ENCODE data around the gene DHX29. TPM values are rescaled to one million over a fixed set of nuclear protein-coding genes. Genes with fewer than 3 reads are reported as not detected.
A peak's percentile ranks its signal among the peaks of the same experiment; 100 is the strongest.

Gene DHX29
- total RNA-seq, 3 donors from 2014 or later (not counting 1 experiment from before 2014, with no cell fraction given), result 16.7 to 22.0 (median 19.3) TPM

DNA sequence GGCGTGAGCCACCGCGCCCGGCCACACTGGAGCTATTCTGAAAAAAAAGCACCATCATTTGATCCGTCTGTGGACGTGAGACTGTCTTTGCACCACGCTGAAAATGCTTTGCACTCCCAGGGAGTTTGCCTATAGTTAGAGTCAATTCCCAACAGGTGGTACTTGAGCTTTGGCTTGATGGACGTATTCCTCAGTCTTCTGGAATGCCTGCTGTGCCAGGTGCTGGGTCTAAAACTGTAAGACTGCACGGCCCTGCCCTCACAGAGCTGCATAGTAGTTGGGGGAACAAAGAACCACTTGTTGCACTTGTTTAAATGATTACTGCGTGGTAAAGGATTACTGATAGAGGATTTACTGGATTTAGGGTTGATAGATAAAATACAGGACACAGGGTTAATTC, 70.7 kb downstream of the DHX29 start:
- WGBS (ENCODE audit: insufficient coverage), result 85% methylated on average over 10 of the region's 10 CpGs
- no peaks in the 10 kb centered on the region for H3K36me3 Mint-ChIP-seq
- Histone ChIP-seq H3K4me3 (ENCODE audit: low read length) (no peak overlapping the region), H3K27ac (ENCODE audit: low read length) (no peak overlapping the region), H3K27me3 (ENCODE audit: control insufficient read depth, insufficient read depth, low read length) (peaks cover 33% of the 10 kb centered on the region), H3K9me3 (ENCODE audit: control insufficient read depth, insufficient read depth, low read length) (no peaks in the 10 kb centered on the region), H3K36me3 (ENCODE audit: control insufficient read depth, insufficient read depth, low read length) (no peaks in the 10 kb centered on the region), H3K4me1 (ENCODE audit: control insufficient read depth, insufficient read depth, low read length) (peaks cover 25% of the 10 kb centered on the region)
- no peak for DNase-seq
- no peaks in the 10 kb centered on the region for H3K9me3 Mint-ChIP-seq
- H3K4me3 Mint-ChIP-seq, result no peak overlapping the region
- peaks cover 33 to 46% of the 10 kb centered on the region in 2 donors for H3K27me3 Mint-ChIP-seq (ENCODE audit: low read depth in 2 of 2)
- H3K27ac Mint-ChIP-seq, result no peak overlapping the region
- peaks cover 19 to 21% of the 10 kb centered on the region in 2 donors for H3K4me1 Mint-ChIP-seq
- TF ChIP-seq, protein P1, sequence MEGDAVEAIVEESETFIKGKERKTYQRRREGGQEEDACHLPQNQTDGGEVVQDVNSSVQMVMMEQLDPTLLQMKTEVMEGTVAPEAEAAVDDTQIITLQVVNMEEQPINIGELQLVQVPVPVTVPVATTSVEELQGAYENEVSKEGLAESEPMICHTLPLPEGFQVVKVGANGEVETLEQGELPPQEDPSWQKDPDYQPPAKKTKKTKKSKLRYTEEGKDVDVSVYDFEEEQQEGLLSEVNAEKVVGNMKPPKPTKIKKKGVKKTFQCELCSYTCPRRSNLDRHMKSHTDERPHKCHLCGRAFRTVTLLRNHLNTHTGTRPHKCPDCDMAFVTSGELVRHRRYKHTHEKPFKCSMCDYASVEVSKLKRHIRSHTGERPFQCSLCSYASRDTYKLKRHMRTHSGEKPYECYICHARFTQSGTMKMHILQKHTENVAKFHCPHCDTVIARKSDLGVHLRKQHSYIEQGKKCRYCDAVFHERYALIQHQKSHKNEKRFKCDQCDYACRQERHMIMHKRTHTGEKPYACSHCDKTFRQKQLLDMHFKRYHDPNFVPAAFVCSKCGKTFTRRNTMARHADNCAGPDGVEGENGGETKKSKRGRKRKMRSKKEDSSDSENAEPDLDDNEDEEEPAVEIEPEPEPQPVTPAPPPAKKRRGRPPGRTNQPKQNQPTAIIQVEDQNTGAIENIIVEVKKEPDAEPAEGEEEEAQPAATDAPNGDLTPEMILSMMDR (IDR thresholded peaks at IDR 0.05), result no peak
- no peak for ATAC-seq
- intact Hi-C loops (cut with micrococcal nuclease), result no loop called here

DNA sequence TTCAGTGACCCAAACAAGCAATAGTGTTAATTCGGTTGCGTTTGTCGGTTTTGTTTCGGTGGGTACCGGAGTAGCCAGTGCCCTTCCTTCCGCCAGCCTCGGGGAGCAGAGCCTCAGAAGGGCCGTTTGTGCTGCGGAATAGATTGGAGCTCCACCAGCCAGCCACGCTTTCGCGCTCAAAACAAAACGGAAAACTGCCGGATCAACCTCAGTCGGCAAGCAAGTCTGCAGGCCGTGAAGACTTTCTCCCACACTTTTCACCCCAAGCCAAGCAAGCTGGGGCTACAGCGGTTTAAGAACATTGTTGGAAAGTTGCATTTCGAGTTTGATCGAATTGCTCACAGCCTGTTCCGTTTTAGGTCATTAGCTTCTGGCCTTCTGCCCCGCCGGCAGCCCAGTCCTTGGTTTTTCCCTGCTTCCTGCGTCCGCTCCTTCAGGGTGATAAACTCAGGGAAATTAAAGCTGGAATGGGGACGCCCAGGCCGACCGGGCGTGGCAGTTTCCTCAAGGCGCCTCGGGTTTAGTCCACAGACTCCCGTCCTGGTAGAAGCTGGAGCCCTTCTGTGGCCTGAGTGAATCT, 73.3 kb downstream of the DHX29 start:
- Mint-ChIP-seq H3K9me3 (no peaks in the 10 kb centered on the region), H3K4me3 (peak overlapping the region; percentile 82), H3K36me3 (no peaks in the 10 kb centered on the region), H3K4me1 (peaks cover 30 to 31% of the 10 kb centered on the region in 2 donors), H3K27me3 (ENCODE audit: low read depth in 2 of 2) (peaks cover 52 to 57% of the 10 kb centered on the region in 2 donors), H3K27ac (no peak overlapping the region)
- Histone ChIP-seq H3K4me1 (ENCODE audit: control insufficient read depth, insufficient read depth, low read length) (peaks cover 36% of the 10 kb centered on the region), H3K27me3 (ENCODE audit: control insufficient read depth, insufficient read depth, low read length) (peaks cover 56% of the 10 kb centered on the region), H3K36me3 (ENCODE audit: control insufficient read depth, insufficient read depth, low read length) (no peaks in the 10 kb centered on the region), H3K27ac (ENCODE audit: low read length) (no peak overlapping the region), H3K4me3 (ENCODE audit: low read length) (peak overlapping the region; percentile 43), H3K9me3 (ENCODE audit: control insufficient read depth, insufficient read depth, low read length) (no peaks in the 10 kb centered on the region)
- intact Hi-C loops (cut with micrococcal nuclease), result no loop called here
- ATAC-seq (peak in 1 of 3 donors; percentile 8), DNase-seq (peak in 1 of 2 donors; percentile 33)
- TF ChIP-seq, protein P1 (IDR thresholded peaks at IDR 0.05), result no peak
- WGBS (ENCODE audit: insufficient coverage), result 25% methylated on average over 31 of the region's 31 CpGs

DNA sequence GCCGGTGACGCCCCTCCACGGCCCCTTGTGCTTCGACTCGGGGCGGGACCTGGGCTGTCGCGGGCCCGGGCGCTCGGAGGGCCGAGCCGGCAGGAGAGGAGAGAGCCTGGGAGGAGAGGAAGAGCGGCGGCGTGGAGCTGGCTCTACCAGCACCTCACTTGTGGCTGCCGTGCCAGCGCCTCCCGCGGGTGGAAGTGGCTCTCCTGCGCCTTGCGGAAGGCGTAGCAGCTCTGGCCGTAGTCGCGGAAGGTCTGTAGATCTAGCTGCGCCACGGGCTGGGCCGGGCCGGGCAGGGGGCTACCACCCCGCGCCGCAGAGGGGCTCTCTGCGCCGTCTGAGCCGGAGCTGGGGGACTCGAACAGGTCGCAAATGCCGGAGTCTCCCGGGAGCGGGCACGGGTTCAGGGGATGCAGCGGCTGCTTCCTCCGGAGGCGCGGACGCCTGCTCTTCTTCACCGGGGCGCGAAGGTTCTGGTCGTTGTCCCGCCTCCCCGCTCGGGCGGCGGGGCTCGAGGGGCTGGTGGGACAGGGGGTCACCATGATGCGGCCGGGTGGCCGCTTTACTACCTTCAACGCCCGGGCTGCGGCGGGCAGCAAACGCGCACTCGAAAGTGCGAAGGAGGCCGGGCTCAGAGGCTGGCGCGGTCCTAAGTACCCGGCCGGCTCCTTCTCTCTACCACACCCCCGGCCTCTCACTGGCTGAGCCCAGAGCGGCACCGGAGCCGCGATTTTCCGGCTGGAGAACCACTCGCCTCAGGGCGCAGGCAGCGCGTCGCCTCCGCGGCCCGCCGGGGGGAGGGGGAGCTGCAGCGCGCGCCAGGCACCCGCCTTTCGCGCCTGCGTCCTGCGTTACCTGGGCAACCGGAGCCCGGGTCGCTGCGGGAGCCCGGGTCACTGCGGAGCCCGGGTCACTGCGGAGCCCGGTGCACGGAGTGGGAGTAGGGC, 74.2 kb downstream of the DHX29 start, which contains the start of gene CCNO:
CCNO (minus strand) TSS at position 624 of the 944 bp plus-strand sequence; CDS start at position 539, 85 bp downstream.
- WGBS (ENCODE audit: insufficient coverage), result under 1% methylated on average over 106 of the region's 106 CpGs
- Mint-ChIP-seq H3K27me3 (ENCODE audit: low read depth in 2 of 2) (peaks cover 57 to 58% of the 10 kb centered on the region in 2 donors), H3K4me1 (peaks cover 30 to 31% of the 10 kb centered on the region in 2 donors), H3K27ac (peak within 1 kb of the TSS in 1 of 2 donors; percentile 61), H3K36me3 (no peaks in the 10 kb centered on the region), H3K9me3 (no peaks in the 10 kb centered on the region), H3K4me3 (peak within 1 kb of the TSS; percentile 82)
- H3K9me3 ChIP-seq (ENCODE audit: control insufficient read depth, insufficient read depth, low read length), result no peaks in the 10 kb centered on the region
- peaks cover 60% of the 10 kb centered on the region for H3K27me3 ChIP-seq (ENCODE audit: control insufficient read depth, insufficient read depth, low read length)
- H3K4me3 ChIP-seq (ENCODE audit: low read length), result peak within 1 kb of the TSS; percentile 43
- peak; percentile 29 to 74 for DNase-seq
- no peaks in the 10 kb centered on the region for H3K36me3 ChIP-seq (ENCODE audit: control insufficient read depth, insufficient read depth, low read length)
- no peak within 1 kb of the TSS for H3K27ac ChIP-seq (ENCODE audit: low read length)
- TF ChIP-seq, protein P1 (IDR thresholded peaks at IDR 0.05), result no peak
- ATAC-seq, result peak; percentile 66 to 76 (median 71)
- intact Hi-C loops (cut with micrococcal nuclease), result loop anchor here (1.0 kb wide), 1 partner anchor 61 kb away; no protein-coding TSS in a partner anchor
- peaks cover 36% of the 10 kb centered on the region for H3K4me1 ChIP-seq (ENCODE audit: control insufficient read depth, insufficient read depth, low read length)
